Heart left ventricle (tissue), 16 donors: Measurements from ENCODE around the gene SLC19A1. TPM values are rescaled to one million over a fixed set of nuclear protein-coding genes. Genes with fewer than 3 reads are reported as not detected.

ENCODE experiments used
- ATAC-seq, 4 donors: fragments of 200-7000 bp; cut with Tn5 transposase; one replicate each; pipeline ENCODE4 v1.9.1; 2020 to 2022; ENCODE audit warnings: moderate library complexity in 4 of 4, mild to moderate bottlenecking in 3 of 4, moderate number of reproducible peaks in 1 of 4
- DNase-seq, 5 donors: peaks; one replicate each; pipeline ENCODE4 v3.0.0-alpha.2; 2020
- H3K27ac ChIP-seq, 12 donors: fragments of 200-600 bp; sonication (generic) in 4 of 12; one replicate each; pipeline versions ENCODE4 v1.5.0 to v1.8.0; 2016 to 2022; ENCODE audit warnings: mild to moderate bottlenecking in 2 of 12
- H3K27me3 ChIP-seq, 9 donors: fragments of 200-600 bp; sonication (generic) in 2 of 9; one replicate each; pipeline versions ENCODE4 v1.5.1 to v1.8.0; 2016 to 2022; ENCODE audit warnings: mild to moderate bottlenecking in 3 of 9
- H3K36me3 ChIP-seq, 9 donors: fragments of 200-600 bp; sonication (generic) in 2 of 9; one replicate each; pipeline versions ENCODE4 v1.5.0 to v1.8.0; 2018 to 2022; ENCODE audit warnings: mild to moderate bottlenecking in 2 of 9
- H3K4me1 ChIP-seq, 12 donors: fragments of 200-600 bp; sonication (generic) in 4 of 12; one replicate each; pipeline versions ENCODE4 v1.5.0 to v1.8.0; 2016 to 2022; ENCODE audit warnings: mild to moderate bottlenecking in 3 of 12
- H3K4me3 ChIP-seq, 12 donors: fragments of 200-600 bp; sonication (generic) in 4 of 12; one replicate each; pipeline versions ENCODE4 v1.5.0 to v1.8.0; 2017 to 2022; ENCODE audit warnings: mild to moderate bottlenecking in 9 of 12, moderate library complexity in 4 of 12
- H3K9me3 ChIP-seq, 12 donors: fragments of 200-600 bp; sonication (generic) in 4 of 12; one replicate each; pipeline versions ENCODE4 v1.5.0 to v1.8.0; 2016 to 2022; ENCODE audit warnings: mild to moderate bottlenecking in 1 of 12
- CTCF ChIP-seq, 12 donors: fragments of 200-600 bp; sonication (generic) in 4 of 12; IDR thresholded peaks; one replicate each; pipeline versions ENCODE4 v1.5.0 to v1.8.0; 2018 to 2022; ENCODE audit warnings: antibody characterized with exemption in 12 of 12, mild to moderate bottlenecking in 5 of 12
- POLR2A ChIP-seq, 2 donors: fragments of 450-650 bp; IDR thresholded peaks; one replicate each; pipeline ENCODE4 v1.6.1; 2017; ENCODE audit warnings: antibody characterized with exemption in 2 of 2, mild to moderate bottlenecking in 2 of 2, moderate library complexity in 2 of 2
- WGBS, 4 donors: extraction: QIAGEN DNeasy Blood & Tissue Kit in 2 of 4; methylation state at CpG; one replicate each; pipeline versions ENCODE4 v1.1.5 to v1.1.7; 2013 to 2018; 5-methylcytosine and 5-hydroxymethylcytosine counted together
- intact Hi-C, 10 donors: fragments of 100-400 bp; cut with DNase I; formaldehyde crosslinking; loops; one replicate each; pipeline versions ENCODE4 v1.11.1 to v1.14.2; 2022
- microRNA-seq, 4 donors: library from miRNA; unstranded; fragments of <30 nt; microRNA quantifications; one replicate each; pipeline versions ENCODE4 to v1.2.0, GENCODE V29; 2017 to 2020
- polyA plus RNA-seq, 2 donors: library from polyadenylated mRNA; stranded (reverse); fragments of 200-250 nt; gene quantifications; one replicate each; pipeline ENCODE4 v1.2.3, GENCODE V29; 2013
- total RNA-seq, 9 donors: library from RNA; depleted of rRNA in 2 of 9; stranded (reverse); fragments of >200 nt in 2 of 9; fragmentation: NEBNext Ultra II Directional in 3 of 9; extraction: Animal tissue kit (Norgen Biotek cat#: 25700) in 3 of 9; gene quantifications; one replicate each; pipeline versions ENCODE4 v1.1.0 to v1.2.4, GENCODE V29; 2016 to 2023
- donor health status: ischemic (EF 13 %, LVEDD 7.1; RV severe dilation, severe dysfunction).
- donor health status: healthy with polysubstance abuse.
- donor health status: DM: no; HTN: yes; CAD: no.
- donor health status: DM: no; HTN: no; CAD: no.
- donor health status: ischemic (EF 25% LVEDD 6.9; RV normal size, moderate dysfunction).
- donor health status: ischemic (EF 25% LVEDD 5.7; RV mildly dilated, moderate dysfunction).
- donor health status: healthy.
- donor health status: DM: yes; HTN: yes; CAD: no.
- donor health status: ischemic (EF 35%, LVEDD 5.7; RV mildly dilated, moderate dysfunction).
- donor health status: nonischemic (EF 11% LVEDD 7.7; RV severe dilation, severe dysfunction).
- donor health status: DM: yes; HTN: yes; CAD: no.
- donor health status: PGD.
- donor health status: ischemic (EF 29% LVEDD 5.4; RV normal size, mild dysfunction).
- donor health status: nonischemic (EF 23%, LVEDD 6.1; RV moderate dilation, normal function).

SLC19A1 gene
- total and polyA plus RNA-seq, 11 donors = 2.4 to 7.0 (median 3.5) TPM

- no peak overlapping the region for H3K27ac ChIP-seq
- WGBS, 4 donors = 91 to 95% (median 94%) methylated on average over 18 to 22 of the region's 22 CpGs
- no peak overlapping the region for H3K4me3 ChIP-seq
- H3K36me3 ChIP-seq = peaks cover 0 to 5% (median 0%) of the 10 kb centered on the region in 9 donors
- DNase-seq (peak in 3 of 5 donors; percentile 17 to 54 (median 20)), ATAC-seq (no peak)
- intact Hi-C loops = loop anchor here in 1 of 10 donors (10.0 kb wide), 1 partner anchor 305 kb away; no protein-coding TSS in a partner anchor
- TF ChIP-seq CTCF (IDR thresholded peaks at IDR 0.05) (no peak), POLR2A (IDR thresholded peaks at IDR 0.05) (no peak)
- H3K9me3 ChIP-seq = peaks cover 0 to 16% (median 6%) of the 10 kb centered on the region in 12 donors
- no peaks in the 10 kb centered on the region for H3K27me3 ChIP-seq
- peaks cover 0 to 16% (median 6%) of the 10 kb centered on the region in 12 donors for H3K4me1 ChIP-seq
These were observed 92.4 kb downstream of the SLC19A1 start for GRCh38 chr21:45449658-45450422.

GRCh38 chr21:45448810-45449657, 93.2 kb downstream of the SLC19A1 start:
- WGBS, 4 donors = 90 to 94% (median 91%) methylated on average over 18 to 28 of the region's 28 CpGs
- TF ChIP-seq POLR2A (IDR thresholded peaks at IDR 0.05) = no peak
- TF ChIP-seq CTCF (IDR thresholded peaks at IDR 0.05) = no peak
- Histone ChIP-seq H3K9me3 (peaks cover 0 to 16% (median 6%) of the 10 kb centered on the region in 12 donors), H3K27me3 (no peaks in the 10 kb centered on the region), H3K27ac (no peak overlapping the region), H3K36me3 (peaks cover 0 to 5% (median 0%) of the 10 kb centered on the region in 9 donors), H3K4me3 (no peak overlapping the region), H3K4me1 (peaks cover 0 to 8% (median 0%) of the 10 kb centered on the region in 12 donors)
- ATAC-seq (no peak), DNase-seq (peak in 3 of 5 donors; percentile 21 to 55 (median 23))
- intact Hi-C loops = loop anchor here in 1 of 10 donors (10.0 kb wide), 1 partner anchor 304 kb away; no protein-coding TSS in a partner anchor

- peak in 2 of 5 donors; percentile 5 to 11 for DNase-seq
- Histone ChIP-seq H3K27ac (no peak overlapping the region), H3K27me3 (no peaks in the 10 kb centered on the region), H3K4me3 (no peak overlapping the region), H3K4me1 (peaks cover 0 to 2% (median 0%) of the 10 kb centered on the region in 12 donors), H3K9me3 (peaks cover 0 to 16% (median 6%) of the 10 kb centered on the region in 12 donors), H3K36me3 (peaks cover 0 to 5% (median 0%) of the 10 kb centered on the region in 9 donors)
- no peak for ATAC-seq
- no peak for TF ChIP-seq POLR2A (IDR thresholded peaks at IDR 0.05)
- 89 to 96% (median 93%) methylated on average over 20 of the region's 20 CpGs for WGBS, 4 donors
- intact Hi-C loops = loop anchor here in 1 of 10 donors (10.0 kb wide), 1 partner anchor 304 kb away; no protein-coding TSS in a partner anchor
These were observed 93.9 kb downstream of the SLC19A1 start for GRCh38 chr21:45448283-45448809.

Small RNA genes lying within 50 kb of the gene (microRNA-seq; reads per million reads assigned to microRNA genes)
- 0.60 to 4.8 (median 3.0) reads per million in 4 donors for gene MIR6815

Other genes with a start within 250 kb of the SLC19A1 start
- gene COL18A1, start 137.3 kb downstream of the SLC19A1 start, total RNA-seq = 100 to 1,000 TPM in 2 of 9 donors, 10 to 100 TPM in 7; 31.7 to 109 (median 59.0) TPM
- gene COL18A1, start 137.3 kb downstream of the SLC19A1 start, polyA plus RNA-seq = 10 to 100 TPM; 38.9 to 65.6 TPM
- gene PCBP3, start 101.3 kb upstream of the SLC19A1 start, total RNA-seq = 10 to 100 TPM in 2 of 9 donors, 1 to 10 TPM in 5, under 1 TPM in 1, not detected in 1; 0.87 to 11.4 (median 2.9) TPM
- 1 to 10 TPM in 1 of 2 donors, under 1 TPM in 1; 0.72 to 1.9 TPM for gene PCBP3, start 101.3 kb upstream of the SLC19A1 start, polyA plus RNA-seq